ENCODE results near the gene CDC42SE2. TPM values are rescaled to one million over a fixed set of nuclear protein-coding genes. Genes with fewer than 3 reads are reported as not detected.

CDC42SE2 gene
- total RNA-seq, 2 experiments from 2014 or later: 100 to 102 TPM

- Mint-ChIP-seq H3K27me3 (no peaks in the 10 kb centered on the region), H3K27ac (no peak overlapping the region), H3K36me3 (ENCODE audit: low read depth) (peaks cover 47% of the 10 kb centered on the region), H3K4me3 (no peak overlapping the region), H3K4me1 (ENCODE audit: low read depth) (peaks cover 7% of the 10 kb centered on the region), H3K9me3 (no peaks in the 10 kb centered on the region)
- intact Hi-C loops (cut with micrococcal nuclease): no loop called here
- no peak for TF ChIP-seq CTCF (IDR thresholded peaks at IDR 0.05)
- DNase-seq: no peak
- no peak for ATAC-seq
- CTCF ChIA-PET: interaction anchor here (2.0 kb wide), 1 partner anchor 8 kb away, joined by 5 read pairs; no protein-coding TSS in a partner anchor
- POLR2A ChIA-PET: no interaction called here
Observed at GRCh38 chr5:131431794-131432193, 167.9 kb downstream of the CDC42SE2 start.

- no peak for ATAC-seq
- ChIA-PET CTCF (no interaction called here), POLR2A (no interaction called here)
- no peak for DNase-seq
- Mint-ChIP-seq H3K9me3 (no peaks in the 10 kb centered on the region), H3K27ac (peak overlapping the region; percentile 35), H3K36me3 (ENCODE audit: low read depth) (peaks cover 47% of the 10 kb centered on the region), H3K27me3 (no peaks in the 10 kb centered on the region), H3K4me1 (ENCODE audit: low read depth) (peaks cover 7% of the 10 kb centered on the region), H3K4me3 (no peak overlapping the region)
- intact Hi-C loops (cut with micrococcal nuclease): no loop called here
- TF ChIP-seq CTCF (IDR thresholded peaks at IDR 0.05): no peak
Observed at GRCh38 chr5:131433109-131433508, 169.3 kb downstream of the CDC42SE2 start.

GRCh38 chr5:131436081-131436480 is 172.2 kb downstream of the CDC42SE2 start:
- H3K4me3 Mint-ChIP-seq: no peak overlapping the region
- no peaks in the 10 kb centered on the region for H3K9me3 Mint-ChIP-seq
- ATAC-seq (no peak), DNase-seq (no peak)
- H3K27me3 Mint-ChIP-seq: no peaks in the 10 kb centered on the region
- intact Hi-C loops (cut with micrococcal nuclease): no loop called here
- H3K4me1 Mint-ChIP-seq (ENCODE audit: low read depth): peaks cover 2% of the 10 kb centered on the region
- POLR2A ChIA-PET: no interaction called here
- TF ChIP-seq CTCF (IDR thresholded peaks at IDR 0.05): no peak
- peaks cover 44% of the 10 kb centered on the region for H3K36me3 Mint-ChIP-seq (ENCODE audit: low read depth)
- H3K27ac Mint-ChIP-seq: peak overlapping the region; percentile 10
- CTCF ChIA-PET: interaction anchor here (1.0 to 2.1 kb wide), 3 partner anchors 10 to 16 kb away, joined by 3 to 5 read pairs (median 3); no protein-coding TSS in a partner anchor

GRCh38 chr5:131441184-131441583 is 177.3 kb downstream of the CDC42SE2 start:
- no peak for TF ChIP-seq CTCF (IDR thresholded peaks at IDR 0.05)
- no peak for ATAC-seq
- H3K27me3 Mint-ChIP-seq: no peaks in the 10 kb centered on the region
- CTCF ChIA-PET: interaction anchor here (1.2 to 1.4 kb wide), 2 partner anchors 34 to 622 kb away, joined by 3 to 4 read pairs; no protein-coding TSS in a partner anchor
- peaks cover 46% of the 10 kb centered on the region for H3K36me3 Mint-ChIP-seq (ENCODE audit: low read depth)
- H3K4me1 Mint-ChIP-seq (ENCODE audit: low read depth): peaks cover 7% of the 10 kb centered on the region
- intact Hi-C loops (cut with micrococcal nuclease): no loop called here
- DNase-seq: no peak
- POLR2A ChIA-PET: interaction anchor here (0.7 kb wide), 1 partner anchor 122 kb away, joined by 3 read pairs; no protein-coding TSS in a partner anchor
- no peak overlapping the region for H3K4me3 Mint-ChIP-seq
- H3K27ac Mint-ChIP-seq: peak overlapping the region; percentile 49
- H3K9me3 Mint-ChIP-seq: no peaks in the 10 kb centered on the region

Other genes starting within 250 kb of the CDC42SE2 start
- gene HINT1, start 98.8 kb upstream of the CDC42SE2 start, total RNA-seq: 100 to 1,000 TPM; 317 to 322 TPM
- 10 to 100 TPM; 23.2 to 24.0 TPM for gene LYRM7, start 93.1 kb upstream of the CDC42SE2 start, total RNA-seq

Data from activated CD8-positive, alpha-beta T cell treated with anti-CD3 and anti-CD28 coated beads for 36 hours (primary cell).